Measurements from ENCODE around the gene LIMS2.

Gene LIMS2

GRCh38 chr2:127596311-127597045 is 78.9 kb downstream of the LIMS2 start:
- no peak for DNase-seq

DNA sequence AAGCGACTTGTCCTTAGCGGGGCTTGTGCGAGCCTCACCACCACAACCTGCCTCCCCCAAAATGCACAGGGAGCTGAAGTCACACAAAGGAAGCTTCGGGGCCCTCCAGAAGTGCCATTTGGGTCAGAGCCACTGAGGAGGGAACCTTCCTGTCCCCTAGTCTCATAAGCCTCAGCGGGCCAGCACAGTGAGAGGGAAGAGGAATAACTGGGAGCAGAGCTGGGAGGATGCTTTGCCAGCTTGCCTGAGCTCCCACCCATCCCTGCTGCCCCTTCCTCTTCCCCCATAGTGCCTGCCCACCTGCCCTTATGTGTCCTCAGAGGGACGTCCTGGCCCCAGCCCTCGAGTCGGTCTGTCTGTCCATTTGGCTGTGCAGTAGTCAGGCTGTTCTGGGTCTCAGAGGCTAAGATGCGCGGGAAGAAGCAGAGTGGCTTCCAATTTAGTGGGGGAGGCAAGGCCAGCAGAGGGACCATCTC is 81.2 kb downstream of the LIMS2 start:
- no peak for DNase-seq

GRCh38 chr2:127593228-127594115 is 81.9 kb downstream of the LIMS2 start:
- DNase-seq: no peak

- DNase-seq: no peak
These were observed 82.5 kb downstream of the LIMS2 start for GRCh38 chr2:127592761-127593227.

DNA sequence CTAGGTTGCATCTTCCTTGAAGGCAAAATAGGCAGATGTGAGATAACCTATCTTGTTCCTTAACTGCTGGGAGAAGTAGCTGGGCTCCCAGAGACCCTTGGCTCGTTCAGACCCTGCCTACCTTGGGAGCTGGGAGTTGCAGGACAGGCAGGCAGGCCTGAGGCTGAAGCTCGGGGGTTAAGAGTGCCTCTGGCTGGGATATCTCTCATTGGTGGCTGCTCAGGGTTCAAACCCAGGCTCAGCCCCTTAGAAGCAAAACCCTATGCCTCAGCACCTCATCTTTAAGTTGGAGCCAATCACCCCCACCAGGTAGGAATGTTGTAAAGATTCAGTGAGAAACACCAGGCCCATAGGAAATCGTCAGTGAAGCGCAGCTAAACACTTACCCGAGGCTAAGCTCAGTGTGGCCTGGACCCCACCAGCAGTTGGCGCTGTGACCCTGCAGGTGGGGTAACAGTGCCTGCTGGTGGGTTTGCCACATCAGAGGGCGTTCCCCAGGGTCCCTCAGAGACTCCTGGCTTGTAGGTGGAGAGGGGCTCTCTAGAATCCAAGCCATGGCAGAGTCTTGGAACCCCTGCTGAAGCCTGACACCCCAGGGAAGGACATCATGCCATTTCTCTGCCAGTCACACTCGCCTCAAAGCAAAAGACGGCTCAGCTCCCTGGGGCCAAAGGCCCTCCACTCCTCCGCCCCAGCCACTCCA is 84.0 kb downstream of the LIMS2 start:
- DNase-seq: peak; percentile 76

GRCh38 chr2:127590386-127591190 is 84.7 kb downstream of the LIMS2 start:
- DNase-seq: no peak

DNA sequence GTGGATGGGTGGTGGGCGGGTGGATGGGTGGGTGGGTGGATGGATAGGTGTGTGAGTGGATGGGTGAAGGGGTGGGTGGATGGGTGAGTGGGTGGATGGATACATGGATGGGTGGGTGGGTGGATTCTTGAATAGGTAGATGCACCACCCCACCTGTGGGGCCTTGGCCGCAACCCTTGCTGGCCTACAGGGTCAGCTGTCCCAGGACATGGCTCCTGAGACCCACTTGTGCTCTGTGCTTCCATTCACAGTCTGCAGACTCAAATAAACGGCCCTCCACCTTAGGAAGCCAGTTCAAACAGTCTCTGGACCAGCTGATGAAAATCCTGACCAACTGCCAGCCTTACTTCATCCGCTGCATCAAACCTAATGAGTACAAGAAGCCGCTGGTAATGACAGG is 85.5 kb downstream of the LIMS2 start:
- DNase-seq: no peak

- no peak for DNase-seq
These were observed 86.0 kb downstream of the LIMS2 start for GRCh38 chr2:127589358-127589757.
